AG04450 (cell line): ENCODE data around the gene RNF224. TPM values are rescaled to one million over a fixed set of nuclear protein-coding genes. Genes with fewer than 3 reads are reported as not detected.
A peak's percentile ranks its signal among the peaks of the same experiment; 100 is the strongest.

Experiments
- CTCF ChIA-PET: fragments of 300-600, 350-600 bp; formaldehyde crosslinking; extraction: SDS; loops from one replicate; lab custom pipeline; 2022; ENCODE audit warnings: antibody characterized with exemption, inconsistent platforms; lab: Charles Lee
- POLR2A ChIA-PET: fragments of 350-600 bp; formaldehyde crosslinking; extraction: SDS; loops from one replicate; lab custom pipeline; 2021; ENCODE audit warnings: antibody characterized with exemption, inconsistent platforms; lab: Yijun Ruan, JAX
- DNase-seq: peaks from one replicate; pipeline ENCODE4 v3.0.0-alpha.2; 2011; ENCODE audit warnings: low read depth, low spot score
- H3K27ac ChIP-seq: one replicate; pipeline ENCODE4 v1.5.1; 2012; ENCODE audit warnings: low read depth, low read length, control low read depth
- H3K27me3 ChIP-seq: one replicate; pipeline ENCODE4 v1.6.0; 2012; ENCODE audit warnings: low read length; ENCODE audit not compliant: control insufficient read depth, insufficient read depth
- H3K4me3 ChIP-seq: 2 replicates; pipeline ENCODE4 v1.5.1; 2011; ENCODE audit warnings: mild to moderate bottlenecking, low read depth, low read length, control low read depth
- H3K9me3 ChIP-seq: 2 replicates; pipeline ENCODE4 v1.5.1; 2012; ENCODE audit warnings: low read length; ENCODE audit not compliant: control insufficient read depth, insufficient read depth
- CTCF ChIP-seq: IDR thresholded peaks from 2 replicates; pipeline ENCODE4 v1.5.1; 2011; ENCODE audit warnings: low read depth, low read length, control low read depth, inconsistent platforms
- polyA plus RNA-seq: library from polyadenylated mRNA; depleted of rRNA; stranded (reverse); fragments of >200 nt; gene quantifications from 2 replicates; pipeline ENCODE4 v1.2.3, GENCODE V29; 2011; rRNA removed

Gene RNF224
- polyA plus RNA-seq, 1 experiment, result not detected

GRCh38 chr9:137278061-137278701 is 50.9 kb downstream of the RNF224 start:
- CTCF ChIA-PET, result interaction anchor here (1.3 kb wide), 1 partner anchor 41 kb away, joined by 5 read pairs; no protein-coding TSS in a partner anchor
- no peak for DNase-seq
- no peak for TF ChIP-seq CTCF
- H3K9me3 ChIP-seq, result peaks cover 5% of the 10 kb centered on the region; the same call in 1 of the 2 replicates
- no peaks in the 10 kb centered on the region for H3K27me3 ChIP-seq
- POLR2A ChIA-PET, result interaction anchor here (0.7 to 1.8 kb wide), 4 partner anchors 10 to 38 kb away, joined by 4 to 21 read pairs (median 5); partner anchors contain the start of genes NELFB and TUBB4B
- peak overlapping the region; percentile 77 for H3K4me3 ChIP-seq
- H3K27ac ChIP-seq, result peak overlapping the region; percentile 84

Other genes starting within 250 kb of the RNF224 start
- gene PTGDS, start 250.0 kb upstream of the RNF224 start, polyA plus RNA-seq, result 7.8 and 9.6 TPM in 2 replicates
- gene LCNL1, start 244.5 kb upstream of the RNF224 start, polyA plus RNA-seq, result 1.5 TPM in 2 replicates
- 6.0 and 6.7 TPM in 2 replicates for gene PAXX, start 235.1 kb upstream of the RNF224 start, polyA plus RNA-seq
- gene CLIC3, start 230.9 kb upstream of the RNF224 start, polyA plus RNA-seq, result 0.42 and 0.63 TPM in 2 replicates
- 4.7 and 8.8 TPM in 2 replicates for gene ABCA2, start 199.3 kb upstream of the RNF224 start, polyA plus RNA-seq
- gene FUT7, start 195.4 kb upstream of the RNF224 start, polyA plus RNA-seq, result not detected in 2 replicates
- gene NPDC1, start 181.3 kb upstream of the RNF224 start, polyA plus RNA-seq, result 8.9 and 16.5 TPM in 2 replicates
- not detected in 2 replicates for gene ENTPD2, start 173.4 kb upstream of the RNF224 start, polyA plus RNA-seq
- gene SAPCD2, start 156.9 kb upstream of the RNF224 start, polyA plus RNA-seq, result 1.5 and 1.8 TPM in 2 replicates
- 5.1 and 6.3 TPM in 2 replicates for gene UAP1L1, start 150.0 kb upstream of the RNF224 start, polyA plus RNA-seq
- gene MAN1B1, start 140.5 kb upstream of the RNF224 start, polyA plus RNA-seq, result 40.8 and 50.2 TPM in 2 replicates
- 30.6 and 52.6 TPM in 2 replicates for gene DPP7, start 112.8 kb upstream of the RNF224 start, polyA plus RNA-seq
- gene GRIN1, start 88.3 kb upstream of the RNF224 start, polyA plus RNA-seq, result 0.04 TPM in 1 of 2 replicates, not detected in the other
- gene LRRC26, start 57.5 kb upstream of the RNF224 start, polyA plus RNA-seq, result not detected in 2 replicates
- gene TMEM210, start 55.4 kb upstream of the RNF224 start, polyA plus RNA-seq, result not detected in 2 replicates
- gene ANAPC2, start 38.9 kb upstream of the RNF224 start, polyA plus RNA-seq, result 12.1 and 14.6 TPM in 2 replicates
- gene SSNA1, start 38.8 kb upstream of the RNF224 start, polyA plus RNA-seq, result 35.0 and 46.9 TPM in 2 replicates
- gene TPRN, start 26.8 kb upstream of the RNF224 start, polyA plus RNA-seq, result 2.8 and 3.8 TPM in 2 replicates
- 44.2 and 50.2 TPM in 2 replicates for gene TMEM203, start 21.9 kb upstream of the RNF224 start, polyA plus RNA-seq
- gene NDOR1, start 21.8 kb upstream of the RNF224 start, polyA plus RNA-seq, result 2.8 and 3.8 TPM in 2 replicates
- gene RNF208, start 5.3 kb upstream of the RNF224 start, polyA plus RNA-seq, result 0.17 and 0.45 TPM in 2 replicates
- gene CYSRT1, start 2.3 kb upstream of the RNF224 start, polyA plus RNA-seq, result 0.27 and 0.56 TPM in 2 replicates
- not detected in 2 replicates for gene SLC34A3, start 3.4 kb downstream of the RNF224 start, polyA plus RNA-seq
- 223 and 262 TPM in 2 replicates for gene TUBB4B, start 13.8 kb downstream of the RNF224 start, polyA plus RNA-seq
- not detected in 2 replicates for gene STPG3, start 23.8 kb downstream of the RNF224 start, polyA plus RNA-seq
- gene NELFB, start 27.8 kb downstream of the RNF224 start, polyA plus RNA-seq, result 27.1 and 38.7 TPM in 2 replicates
- 14.1 and 18.7 TPM in 2 replicates for gene TOR4A, start 50.2 kb downstream of the RNF224 start, polyA plus RNA-seq
- 0.17 and 0.22 TPM in 2 replicates for gene NRARP, start 74.8 kb downstream of the RNF224 start, polyA plus RNA-seq
- 4.0 and 5.4 TPM in 2 replicates for gene EXD3, start 195.7 kb downstream of the RNF224 start, polyA plus RNA-seq
- 0.06 and 0.09 TPM in 2 replicates for gene NOXA1, start 195.9 kb downstream of the RNF224 start, polyA plus RNA-seq
- gene ENTPD8, start 213.9 kb downstream of the RNF224 start, polyA plus RNA-seq, result not detected in 2 replicates
- gene NSMF, start 231.8 kb downstream of the RNF224 start, polyA plus RNA-seq, result 20.7 and 27.6 TPM in 2 replicates